Measurements from ENCODE around the gene DENND5B.
"Not testable (repeated sequence)": the region's sequence is repeated elsewhere in the genome, so short reads cannot be mapped to it uniquely, and the experiment has no call there.

The DENND5B gene

DNA sequence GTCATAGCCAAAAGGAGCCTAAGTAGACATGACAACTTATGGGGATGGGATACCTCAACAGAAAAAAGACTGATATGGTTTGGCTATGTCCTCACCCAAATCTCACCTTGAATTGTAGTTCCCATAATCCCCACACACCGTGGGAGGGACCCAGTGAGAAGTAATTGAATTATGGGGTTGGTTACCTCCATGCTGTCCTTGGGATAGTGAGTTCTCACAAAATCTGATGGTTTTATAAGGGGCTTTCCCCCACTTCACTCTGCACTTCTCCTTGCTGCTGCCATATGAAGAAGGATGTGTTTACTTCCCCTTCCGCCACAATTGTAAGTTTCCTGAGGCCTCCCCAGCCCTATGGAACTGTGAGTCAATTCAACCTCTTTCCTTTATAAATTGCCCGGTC is 89.9 kb downstream of the DENND5B start:
- DNase-seq = not testable (repeated sequence)

DNA sequence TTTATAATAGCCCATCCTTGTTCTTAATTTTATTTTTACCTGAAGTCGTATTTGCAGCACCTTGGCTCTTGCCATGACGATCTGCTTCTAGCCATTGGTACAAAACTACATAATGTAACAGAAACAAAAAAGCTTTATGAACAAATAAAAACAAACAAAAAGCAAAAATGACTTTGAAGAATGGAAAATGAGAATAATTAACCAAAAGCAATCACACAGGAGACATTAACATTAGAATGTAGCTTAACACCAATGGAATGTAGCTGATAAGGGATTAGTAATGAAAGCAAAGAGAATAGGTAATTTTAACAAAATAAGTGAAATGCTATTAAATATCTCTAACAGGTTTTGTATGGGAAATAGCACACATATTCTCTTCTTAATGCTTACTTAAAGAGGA is 91.4 kb downstream of the DENND5B start:
- no peak for DNase-seq

DNA sequence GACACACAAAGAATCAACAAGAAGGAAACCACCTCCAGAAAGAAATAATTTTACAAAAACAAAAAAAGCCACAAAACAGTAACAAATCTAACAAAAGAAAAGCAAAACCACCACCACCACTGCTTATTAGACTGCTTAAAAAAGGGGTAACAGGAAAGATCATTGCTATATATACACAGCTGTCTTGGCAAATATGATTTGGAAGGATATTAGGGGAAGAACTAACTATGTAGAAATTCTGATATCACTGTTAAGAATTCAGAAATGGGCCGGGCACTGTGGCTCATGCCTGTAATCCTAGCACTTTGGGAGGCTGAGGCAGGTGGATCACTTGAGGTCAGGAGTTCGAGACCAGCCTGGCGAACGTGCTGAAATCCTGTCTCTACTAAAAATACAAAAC is 92.5 kb downstream of the DENND5B start:
- DNase-seq = no peak

DNA sequence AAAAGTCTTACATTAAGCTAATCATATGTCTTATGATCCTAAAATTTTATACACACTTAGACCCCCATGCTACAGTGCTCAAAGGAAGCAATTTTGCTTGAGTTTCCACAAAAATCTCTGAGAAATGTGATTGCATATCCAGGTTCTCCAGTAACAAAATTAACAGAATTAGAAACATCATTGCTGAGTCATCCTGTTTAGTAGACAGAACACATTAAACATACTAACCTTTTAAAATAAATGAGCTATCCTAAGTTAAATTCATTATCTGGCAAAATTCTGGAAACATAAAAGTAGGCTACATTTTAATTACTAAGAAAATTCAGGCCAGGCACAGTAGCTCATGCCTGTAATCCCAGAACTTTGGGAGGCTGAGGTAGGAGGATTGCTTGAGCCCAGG is 94.7 kb downstream of the DENND5B start:
- DNase-seq = no peak

DNA sequence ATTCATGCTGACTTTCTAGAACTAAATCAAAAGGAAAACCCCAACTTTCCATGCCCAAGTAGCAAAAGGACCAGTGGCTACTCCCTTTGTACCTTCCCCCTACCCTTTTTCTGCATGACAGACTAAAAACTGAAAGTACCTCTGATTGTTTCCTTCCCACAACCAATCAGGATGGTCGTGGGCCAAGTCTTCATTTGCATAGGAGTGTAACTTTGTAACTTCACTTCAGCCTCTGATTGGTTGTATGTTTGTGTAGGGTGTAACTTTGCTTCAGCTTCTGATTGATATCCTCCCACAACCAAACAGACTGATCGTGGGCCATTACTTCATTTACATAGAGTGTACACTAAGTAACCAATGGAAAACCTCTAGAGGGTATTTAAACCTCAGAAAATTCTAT is 96.5 kb downstream of the DENND5B start:
- DNase-seq = no peak

DNA sequence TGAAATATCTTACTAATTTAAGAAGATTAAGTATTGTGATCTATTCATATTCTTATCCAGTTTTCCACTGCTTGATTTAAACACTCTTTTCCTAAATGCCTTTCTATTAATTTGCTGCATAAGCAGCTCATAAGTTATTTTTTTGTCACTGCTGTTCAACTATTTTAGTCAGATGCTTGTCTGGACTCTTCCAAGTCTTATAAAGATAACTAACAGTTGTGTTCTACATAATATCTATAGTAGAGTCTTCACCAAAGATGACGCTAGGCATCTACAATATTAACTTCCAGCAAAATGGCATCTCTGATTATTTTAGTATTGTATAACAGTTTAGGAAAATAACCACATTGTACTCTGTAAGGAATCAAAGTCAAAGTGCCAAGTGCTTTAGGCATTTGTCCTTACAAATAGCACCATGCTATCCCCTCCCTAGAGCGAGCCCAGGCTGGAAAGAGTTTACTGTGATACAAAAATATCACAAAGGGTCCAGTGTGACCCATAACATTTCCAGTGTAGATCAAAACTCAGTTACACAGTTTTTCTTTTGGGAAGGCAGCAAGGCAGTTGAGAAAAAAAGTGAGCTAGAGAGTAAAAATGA is 98.2 kb downstream of the DENND5B start:
- no peak for DNase-seq

DNA sequence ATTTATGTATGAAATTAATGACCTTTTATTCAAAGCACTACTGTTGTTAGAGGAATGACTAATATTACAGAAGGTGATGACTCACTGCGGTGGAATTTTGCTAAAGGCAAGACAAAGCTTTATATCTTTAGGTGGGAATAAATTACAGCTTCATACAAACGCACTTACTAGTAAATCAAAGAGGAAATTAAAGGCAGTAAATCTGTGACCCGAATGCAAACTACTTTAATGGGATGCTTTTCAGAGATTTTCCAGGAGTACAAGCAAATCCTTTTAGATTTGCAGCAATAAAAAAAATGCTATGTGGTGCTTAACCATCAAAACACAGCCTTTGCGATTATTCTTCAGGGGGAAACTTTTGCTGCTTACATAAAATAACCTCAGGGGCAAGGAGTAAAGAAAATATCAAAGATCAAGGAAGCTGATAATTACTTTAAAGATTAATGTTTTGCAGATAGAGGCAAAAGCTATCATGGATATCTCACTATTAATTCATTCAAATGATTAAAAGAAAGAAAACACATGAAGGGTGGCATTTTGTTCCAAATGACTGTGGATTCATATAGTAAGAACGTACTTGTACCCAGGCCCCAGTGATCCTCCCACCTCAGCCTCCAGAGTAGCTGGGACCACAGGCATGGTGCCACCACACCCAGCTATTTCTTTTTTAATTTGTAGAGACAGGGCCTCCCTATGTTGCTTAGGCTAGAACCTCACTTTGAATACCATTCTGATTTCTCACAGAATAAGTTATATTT is 98.9 kb downstream of the DENND5B start:
- no peak for DNase-seq

DNA sequence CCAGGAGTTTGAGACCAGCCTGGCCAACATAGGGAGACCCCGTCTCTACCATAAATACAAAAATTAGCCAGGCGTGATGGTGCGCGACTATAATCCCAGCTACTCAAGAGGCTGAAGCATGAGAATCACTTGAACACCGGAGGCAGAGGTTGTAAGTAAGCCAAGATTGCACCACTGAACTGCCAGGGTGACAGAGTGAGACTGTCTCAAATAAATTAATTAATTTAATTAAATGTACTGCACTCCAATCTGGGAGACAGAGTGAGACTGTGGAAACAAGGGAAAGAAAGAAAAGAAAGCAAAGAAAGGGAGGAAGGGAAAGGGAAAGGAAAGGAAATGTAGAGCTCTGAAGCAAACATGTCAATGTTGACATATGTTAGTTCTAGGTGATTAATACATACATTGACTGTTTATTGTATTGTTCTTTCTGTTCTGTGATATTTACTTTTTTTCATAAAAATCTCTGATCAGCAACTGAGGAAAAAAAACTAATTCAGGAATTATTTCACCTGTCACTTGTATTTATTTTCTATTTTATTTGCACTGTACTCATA is 99.6 kb downstream of the DENND5B start:
- DNase-seq = no peak

DNA sequence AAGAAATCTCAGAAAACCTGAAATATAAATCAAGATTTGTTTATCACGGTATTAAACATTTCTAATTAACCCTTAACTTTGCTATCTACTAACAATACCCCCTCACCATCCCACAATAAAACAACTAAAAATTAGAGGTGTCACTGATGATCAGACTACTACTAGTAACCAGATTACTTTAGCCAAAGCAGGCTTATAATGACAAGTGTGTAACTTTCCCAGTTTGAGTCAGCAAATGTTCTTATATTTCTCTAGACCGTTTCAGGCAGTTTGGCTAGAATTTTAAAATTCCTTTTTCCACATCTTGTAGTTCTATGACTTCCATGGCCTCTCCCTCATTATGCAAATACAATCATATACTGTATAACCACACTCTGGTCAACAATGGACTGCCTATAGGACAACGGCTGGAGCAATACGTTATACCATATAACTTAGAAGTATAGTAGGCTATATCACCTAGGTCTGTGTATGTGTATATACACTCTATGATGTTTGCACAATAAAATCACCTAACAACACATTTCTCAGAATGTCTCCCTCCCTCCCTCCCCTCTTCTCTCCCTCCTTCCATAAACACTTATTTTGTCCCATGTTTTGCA is 102.1 kb downstream of the DENND5B start:
- no peak for DNase-seq

DNA sequence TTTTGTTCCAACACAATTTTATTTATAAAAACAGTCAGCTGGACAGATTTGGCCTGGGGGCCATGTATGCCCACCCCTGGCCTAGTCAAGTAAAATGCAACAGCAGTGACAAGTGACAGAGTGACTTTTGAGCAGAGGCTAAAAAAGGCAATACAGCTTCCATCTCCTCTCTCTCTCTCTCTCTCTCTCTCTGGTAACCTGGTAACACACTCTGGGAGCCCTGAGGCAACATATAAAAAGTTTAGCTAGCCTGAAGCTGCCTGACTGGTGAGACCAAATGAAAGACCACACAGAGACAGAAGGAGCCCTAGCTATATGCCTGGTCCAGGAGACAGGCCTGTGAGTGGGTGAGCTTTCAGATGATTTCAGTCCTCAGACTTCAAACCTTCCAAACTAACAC is 105.4 kb downstream of the DENND5B start:
- DNase-seq = no peak

DNA sequence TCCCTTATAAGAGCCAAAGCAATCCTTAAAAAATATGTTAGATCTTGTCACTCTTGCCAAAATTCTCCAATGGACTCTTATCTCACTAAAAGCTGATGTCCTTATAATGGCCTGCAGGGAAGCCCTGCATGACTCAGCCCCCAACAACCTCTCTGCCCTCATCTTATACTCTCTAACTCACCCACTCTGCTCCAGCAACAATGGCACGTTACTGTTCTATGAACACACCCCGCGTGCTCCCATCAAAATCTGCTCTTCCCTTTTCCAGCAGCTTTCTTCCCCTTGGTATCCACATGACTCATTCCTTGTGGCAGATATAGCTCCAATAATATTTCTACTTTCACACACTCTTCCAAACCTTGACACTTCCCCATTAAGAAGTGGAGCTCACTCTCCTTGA is 108.1 kb downstream of the DENND5B start:
- DNase-seq = no peak

DNA sequence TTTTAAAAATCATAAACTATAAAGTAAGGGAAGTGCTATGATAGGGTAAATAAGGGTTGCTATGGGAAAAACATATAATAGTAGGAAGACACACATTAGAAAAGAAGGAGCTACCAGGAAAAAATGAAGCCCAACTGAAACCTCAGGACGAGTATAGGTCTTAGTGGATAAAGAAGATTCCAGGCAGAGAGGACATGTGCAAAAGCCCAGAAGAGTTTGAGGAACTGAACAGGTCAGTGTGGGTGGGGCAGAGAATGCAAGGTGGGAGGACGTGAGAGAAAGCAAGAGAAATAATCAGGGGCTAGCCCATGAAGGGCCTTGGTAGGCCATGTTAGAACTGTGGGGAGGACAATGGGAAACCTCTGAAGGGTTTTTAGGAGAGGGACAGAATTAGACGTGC is 109.5 kb downstream of the DENND5B start:
- no peak for DNase-seq

DNA sequence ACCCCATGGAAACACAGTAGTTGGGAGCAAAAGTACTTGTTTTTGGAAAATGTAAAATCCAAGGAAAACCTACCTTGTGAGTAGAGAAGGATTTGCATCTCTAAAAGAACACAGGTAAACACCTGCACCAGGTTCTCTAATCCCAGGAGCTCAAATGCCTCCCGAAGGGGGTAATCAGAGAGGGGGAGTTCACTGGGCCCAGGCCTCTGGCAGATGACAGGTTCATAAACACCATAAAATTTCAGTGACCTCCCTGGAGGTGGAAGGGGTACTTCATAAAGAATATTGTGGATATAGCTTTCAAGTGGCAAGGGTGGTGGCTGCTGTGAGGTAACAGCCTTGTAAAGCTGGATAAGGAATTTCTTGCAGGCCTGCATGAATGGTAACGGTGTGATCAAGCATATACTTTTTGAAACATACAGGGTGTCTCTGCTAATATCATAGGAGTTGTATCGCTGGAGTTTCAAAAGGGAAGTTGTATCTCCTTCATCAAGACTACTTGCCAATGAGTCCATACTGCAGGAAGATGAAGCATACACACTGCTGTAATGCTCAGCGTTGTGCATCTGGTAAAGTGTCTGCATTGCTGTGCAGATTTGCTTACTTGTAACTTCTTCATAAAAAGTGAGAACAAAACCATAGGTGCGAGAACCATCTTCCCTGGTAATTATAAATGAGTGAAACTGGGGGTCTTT is 111.3 kb downstream of the DENND5B start:
- DNase-seq = no peak

DNA sequence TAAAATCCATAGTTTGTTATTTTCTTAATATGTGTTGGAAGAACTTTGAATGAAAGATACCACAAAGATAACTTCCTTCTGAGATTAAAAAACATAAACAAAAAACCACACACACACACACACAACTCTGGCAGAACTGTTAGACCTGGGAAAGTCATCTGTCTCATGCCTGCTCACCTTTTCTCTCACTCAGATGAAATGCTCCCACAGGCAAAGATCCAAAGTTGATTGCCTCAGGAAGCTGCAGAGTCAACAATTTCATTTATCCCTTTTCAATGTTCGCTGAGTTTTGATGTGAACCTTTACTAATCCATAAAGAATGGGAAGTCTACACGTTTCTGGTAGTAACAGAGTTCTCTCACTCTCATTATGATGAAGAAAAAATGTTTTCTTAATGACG is 112.0 kb downstream of the DENND5B start:
- no peak for DNase-seq

DNA sequence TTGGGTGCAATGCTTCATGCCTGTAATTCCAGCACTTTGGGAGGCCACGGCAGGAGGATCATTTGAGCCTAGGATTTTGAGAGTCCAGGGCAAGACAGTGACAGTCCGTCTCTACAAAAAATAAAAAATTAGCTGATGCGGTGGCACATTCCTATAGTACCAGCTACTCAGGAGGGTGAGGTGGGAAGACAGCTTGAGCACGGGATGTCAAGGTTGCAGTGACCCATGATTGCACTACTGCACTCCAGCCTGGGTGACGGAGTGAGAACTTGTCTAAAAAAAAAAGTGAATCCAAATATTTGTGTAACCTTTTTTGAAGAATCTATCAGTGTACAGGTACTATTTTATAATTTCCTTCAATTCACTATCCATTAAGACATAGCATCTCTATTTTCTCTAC is 112.5 kb downstream of the DENND5B start:
- DNase-seq = no peak

DNA sequence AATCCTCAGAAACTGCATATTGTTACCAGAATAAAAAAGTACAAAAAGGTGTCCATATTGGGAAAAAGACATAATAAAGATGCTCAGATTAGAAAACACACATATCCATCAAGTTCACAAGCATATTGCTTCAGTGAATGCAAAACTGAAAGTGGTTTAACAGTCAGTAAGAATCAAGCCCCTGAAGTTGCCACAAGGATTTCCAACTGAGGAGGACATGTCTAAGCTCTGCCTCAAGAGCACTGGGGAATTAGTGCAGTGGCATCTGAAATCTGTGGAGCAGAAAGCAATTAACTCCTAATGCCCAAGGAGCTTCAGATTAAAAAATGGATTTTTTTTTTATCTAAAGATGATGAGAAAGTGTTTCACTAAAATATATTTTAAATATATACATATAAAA is 113.2 kb downstream of the DENND5B start:
- no peak for DNase-seq

DNA sequence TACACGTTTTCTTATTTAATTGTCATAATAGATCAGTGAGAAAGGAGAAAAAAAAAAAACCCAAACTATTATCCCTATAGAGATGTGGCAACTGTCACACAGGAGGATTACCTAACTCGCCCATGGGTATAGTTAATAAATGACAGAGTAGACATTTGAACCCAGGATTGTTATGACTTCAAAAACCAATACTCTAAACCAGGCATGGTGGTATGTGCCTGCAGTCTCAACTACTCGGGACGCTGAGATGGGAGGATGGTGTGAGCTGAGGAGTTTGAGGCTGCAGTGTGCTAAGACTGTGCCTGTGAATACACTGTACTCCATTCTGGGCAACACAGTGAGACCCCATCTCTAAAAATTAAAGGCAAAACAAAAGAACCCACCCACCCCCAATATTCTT is 114.5 kb downstream of the DENND5B start:
- DNase-seq = no peak

DNA sequence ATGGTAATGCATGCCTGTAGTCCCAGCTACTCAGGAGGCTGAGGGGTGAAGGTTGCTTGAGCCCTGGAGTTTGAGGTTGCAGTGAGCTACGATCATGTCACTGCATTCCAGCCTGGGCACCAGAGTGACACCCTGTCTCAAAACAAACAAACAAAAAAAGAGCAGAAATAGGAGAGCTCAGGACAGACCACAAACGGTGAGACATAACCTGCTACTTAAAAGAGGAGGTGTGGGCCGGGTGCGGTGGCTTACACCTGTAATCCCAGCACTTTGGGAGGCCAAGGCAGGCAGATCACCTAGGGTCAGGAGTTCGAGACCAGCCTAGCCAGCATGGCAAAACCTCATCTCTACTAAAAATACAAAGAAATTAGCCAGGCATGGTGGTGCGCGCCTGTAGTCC is 115.3 kb downstream of the DENND5B start:
- not testable (repeated sequence) for DNase-seq

DNA sequence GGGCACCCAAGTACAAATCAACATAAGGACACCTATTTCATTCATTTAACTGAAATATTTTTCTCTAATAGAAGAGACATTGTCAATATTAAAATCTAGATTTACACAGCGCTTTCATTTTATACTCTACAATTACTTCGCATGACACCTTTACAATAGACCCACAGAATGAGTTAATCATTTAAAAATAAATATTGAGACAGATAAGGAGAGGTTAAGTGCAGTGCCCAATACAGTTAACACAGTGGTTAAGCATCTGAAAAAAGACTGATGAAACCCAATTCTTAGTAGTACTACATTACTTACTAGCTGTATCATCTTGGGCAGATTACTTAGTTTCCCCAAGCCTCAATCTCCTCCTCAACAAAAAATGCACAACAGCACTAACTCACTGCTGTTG is 116.2 kb downstream of the DENND5B start:
- DNase-seq = no peak

DNA sequence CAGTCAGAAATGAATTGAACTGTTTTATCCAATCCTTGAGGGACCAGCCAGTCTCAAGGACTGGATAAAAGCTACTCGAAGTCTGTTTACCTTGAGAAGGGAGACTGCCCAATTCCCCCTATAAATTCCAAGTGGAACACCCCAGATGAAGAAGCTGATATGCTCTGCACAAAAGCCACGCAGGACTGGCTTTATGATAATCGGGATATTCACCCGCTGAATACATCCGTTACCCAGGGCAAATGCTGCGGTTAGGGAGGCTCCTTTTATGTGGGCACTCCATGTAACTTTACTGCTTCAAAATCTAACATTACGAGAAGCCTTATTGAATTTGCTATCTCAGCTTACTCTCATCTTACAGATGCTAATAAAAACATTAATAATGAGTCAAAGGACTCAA is 119.1 kb downstream of the DENND5B start:
- no peak for DNase-seq

DNA sequence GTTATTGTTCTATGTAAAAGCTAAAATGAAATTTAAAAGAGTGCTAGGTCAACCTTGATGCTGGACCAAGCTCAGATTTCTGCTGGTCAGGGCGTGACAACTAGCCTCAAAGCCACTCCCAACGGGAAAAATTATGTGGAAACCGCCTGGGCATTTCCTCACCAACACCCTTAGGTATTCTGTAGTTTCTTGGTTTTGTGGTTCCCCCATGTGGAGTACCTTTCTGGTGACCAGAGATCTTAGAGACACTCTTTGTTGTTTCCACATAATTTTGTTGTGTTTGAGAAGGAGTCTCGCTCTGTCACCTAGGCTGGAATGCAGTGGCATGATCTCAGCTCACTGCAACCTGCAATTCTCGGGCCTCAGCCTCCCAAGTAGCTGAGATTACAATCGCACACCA is 119.9 kb downstream of the DENND5B start:
- DNase-seq = no peak

DNA sequence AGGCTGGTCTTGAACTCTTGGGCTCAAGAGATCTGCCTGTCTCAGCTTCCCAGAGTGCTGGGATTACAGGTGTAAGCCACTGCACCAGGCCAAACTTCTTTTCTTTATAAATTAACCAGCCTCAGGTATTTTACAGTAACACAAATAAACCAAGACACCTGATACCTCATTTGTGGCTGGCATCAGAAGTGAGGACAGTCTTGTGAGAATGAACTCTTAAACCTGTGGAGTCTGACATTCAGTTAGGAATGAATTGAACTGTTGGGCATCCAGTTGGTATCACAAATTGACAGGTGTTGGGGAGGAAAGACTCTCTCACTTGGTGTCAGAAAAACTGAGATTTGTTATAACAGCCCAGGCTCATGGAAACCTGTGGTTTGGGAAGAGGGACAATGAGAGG is 120.5 kb downstream of the DENND5B start:
- no peak for DNase-seq

DNA sequence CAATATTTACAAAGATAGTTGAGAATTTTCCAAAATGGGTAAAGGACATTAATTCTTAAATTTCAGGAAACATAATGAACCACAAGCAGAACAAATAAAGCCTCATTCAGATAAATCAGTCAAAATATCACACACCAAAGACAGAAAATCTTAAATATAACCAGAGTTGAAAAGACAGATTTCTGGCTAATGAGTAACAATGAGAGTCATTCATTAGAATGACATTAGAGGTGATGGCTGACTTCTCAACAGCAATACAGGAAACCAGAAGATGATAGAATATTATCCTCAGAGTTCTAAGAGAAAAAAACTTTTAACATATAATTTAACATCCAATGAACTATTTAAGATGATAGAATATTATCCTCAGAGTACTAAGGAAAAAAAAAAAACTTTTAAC is 124.2 kb downstream of the DENND5B start:
- DNase-seq = no peak

DNA sequence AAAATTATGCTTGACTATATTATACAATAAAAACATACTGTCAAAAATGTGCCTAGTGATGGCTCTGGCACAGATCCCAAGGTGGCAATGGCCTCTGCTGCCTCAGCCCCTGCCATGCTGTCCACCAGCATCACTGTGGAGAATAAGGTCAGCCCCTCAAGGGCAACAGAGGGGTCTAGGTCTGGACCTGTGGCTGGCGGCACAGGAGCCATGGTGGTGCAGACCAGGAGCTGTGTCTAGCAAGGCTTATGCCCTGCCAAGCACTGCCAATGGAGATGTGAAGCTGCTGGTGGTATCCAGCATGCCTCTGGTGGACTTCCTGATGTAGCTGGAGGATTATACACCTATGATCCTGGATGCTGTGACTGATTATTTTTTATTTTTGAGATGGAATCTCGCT is 125.9 kb downstream of the DENND5B start:
- no peak for DNase-seq
